ENCODE data around the gene GOLIM4. TPM values are rescaled to one million over a fixed set of nuclear protein-coding genes. Genes with fewer than 3 reads are reported as not detected.

GOLIM4 gene
- total RNA-seq, 1 donor from 2014 or later, result 27.9 TPM

- H3K4me3 ChIP-seq (ENCODE audit: low read depth, low read length), result no peak overlapping the region
- TF ChIP-seq CTCF (IDR thresholded peaks at IDR 0.05; ENCODE audit: insufficient read depth, low read length, poor library complexity, severe bottlenecking), result no peak
- DNase-seq (ENCODE audit: low read depth), result no peak
- peaks cover 1% of the 10 kb centered on the region for H3K36me3 ChIP-seq (ENCODE audit: control insufficient read depth, insufficient read depth, low read length)
- no peaks in the 10 kb centered on the region for H3K27me3 ChIP-seq (ENCODE audit: control insufficient read depth, insufficient read depth, low read length)
These were observed 51.7 kb downstream of the GOLIM4 start for GRCh38 chr3:168044049-168044448.

- TF ChIP-seq CTCF (IDR thresholded peaks at IDR 0.05; ENCODE audit: insufficient read depth, low read length, poor library complexity, severe bottlenecking), result peak; percentile 75
- H3K36me3 ChIP-seq (ENCODE audit: control insufficient read depth, insufficient read depth, low read length), result peaks cover 1% of the 10 kb centered on the region
- H3K27me3 ChIP-seq (ENCODE audit: control insufficient read depth, insufficient read depth, low read length), result no peaks in the 10 kb centered on the region
- DNase-seq (ENCODE audit: low read depth), result peak; percentile 29
- H3K4me3 ChIP-seq (ENCODE audit: low read depth, low read length), result no peak overlapping the region
These were observed 55.0 kb downstream of the GOLIM4 start for GRCh38 chr3:168040607-168041208.

- Histone ChIP-seq H3K36me3 (ENCODE audit: control insufficient read depth, insufficient read depth, low read length) (no peaks in the 10 kb centered on the region), H3K27me3 (ENCODE audit: control insufficient read depth, insufficient read depth, low read length) (no peaks in the 10 kb centered on the region), H3K4me3 (ENCODE audit: low read depth, low read length) (no peak overlapping the region)
- no peak for DNase-seq (ENCODE audit: low read depth)
- no peak for TF ChIP-seq CTCF (IDR thresholded peaks at IDR 0.05; ENCODE audit: insufficient read depth, low read length, poor library complexity, severe bottlenecking)
These were observed 58.7 kb downstream of the GOLIM4 start for GRCh38 chr3:168037020-168037419.

- no peaks in the 10 kb centered on the region for H3K36me3 ChIP-seq (ENCODE audit: control insufficient read depth, insufficient read depth, low read length)
- no peak for TF ChIP-seq CTCF (IDR thresholded peaks at IDR 0.05; ENCODE audit: insufficient read depth, low read length, poor library complexity, severe bottlenecking)
- H3K27me3 ChIP-seq (ENCODE audit: control insufficient read depth, insufficient read depth, low read length), result no peaks in the 10 kb centered on the region
- no peak overlapping the region for H3K4me3 ChIP-seq (ENCODE audit: low read depth, low read length)
- DNase-seq (ENCODE audit: low read depth), result no peak
These were observed 59.1 kb downstream of the GOLIM4 start for GRCh38 chr3:168036619-168037018.

GRCh38 chr3:168034152-168034928 lies 61.4 kb downstream of the GOLIM4 start:
- DNase-seq (ENCODE audit: low read depth), result no peak
- no peak overlapping the region for H3K4me3 ChIP-seq (ENCODE audit: low read depth, low read length)
- no peak for TF ChIP-seq CTCF (IDR thresholded peaks at IDR 0.05; ENCODE audit: insufficient read depth, low read length, poor library complexity, severe bottlenecking)
- no peaks in the 10 kb centered on the region for H3K36me3 ChIP-seq (ENCODE audit: control insufficient read depth, insufficient read depth, low read length)
- no peaks in the 10 kb centered on the region for H3K27me3 ChIP-seq (ENCODE audit: control insufficient read depth, insufficient read depth, low read length)

All from kidney epithelial cell (primary cell).